Gastroesophageal sphincter (tissue), 3 donors: ENCODE results near the gene CACNB4.

Experiments used
- CTCF ChIP-seq, 4 experiments: fragments of 200-600 bp in 2 of 4; fragments of 450-650 bp in 2 of 4; sonication (generic) in 1 of 4; IDR thresholded peaks; one replicate each; pipeline ENCODE4 v1.5.1; 2017 to 2019; ENCODE audit warnings: antibody characterized with exemption in 4 of 4, mild to moderate bottlenecking in 2 of 4, moderate library complexity in 2 of 4
- POLR2A ChIP-seq, 2 donors: fragments of 450-650 bp; IDR thresholded peaks; one replicate each; pipeline ENCODE4 v1.6.1; 2017; ENCODE audit warnings: antibody characterized with exemption in 2 of 2, mild to moderate bottlenecking in 2 of 2, moderate library complexity in 1 of 2

GRCh38 chr2:151972241-151973012 lies 126.4 kb downstream of the CACNB4 start:
- TF ChIP-seq POLR2A (IDR thresholded peaks at IDR 0.05) (no peak), CTCF (IDR thresholded peaks at IDR 0.05) (no peak)
